HepG2 (cell line): Measurements from ENCODE around the gene FAM229A. TPM values are rescaled to one million over a fixed set of nuclear protein-coding genes. Genes with fewer than 3 reads are reported as not detected.
A peak's percentile ranks its signal among the peaks of the same experiment; 100 is the strongest.

Experiments
- ATM ChIP-seq: fragments of 450-650 bp; IDR thresholded peaks from 2 replicates; pipeline ENCODE4 v1.7.1; 2017; ENCODE audit warnings: mild to moderate bottlenecking, borderline replicate concordance
- CREM ChIP-seq, 2 experiments: sonication (generic) in 1 of 2; formaldehyde crosslinking in 1 of 2; IDR thresholded peaks; 2 replicates each; pipeline versions ENCODE4 v1.4.0 to v1.6.1; 2016 to 2020; ENCODE audit warnings: antibody characterized with exemption in 1 of 2, mild to moderate bottlenecking in 1 of 2, missing genetic modification reagents in 1 of 2
- DPF2 ChIP-seq: sonication (generic); formaldehyde crosslinking; IDR thresholded peaks from 2 replicates; pipeline ENCODE4 v1.4.0; 2020; ENCODE audit warnings: mild to moderate bottlenecking, low read depth, missing genetic modification reagents, borderline replicate concordance
- KDM5B ChIP-seq: sonication (generic); formaldehyde crosslinking; IDR thresholded peaks from 2 replicates; pipeline ENCODE4 v1.4.0; 2020; ENCODE audit warnings: missing genetic modification reagents, mild to moderate bottlenecking, borderline replicate concordance
- MIER3 ChIP-seq: IDR thresholded peaks from 2 replicates; pipeline ENCODE4 v1.6.1; 2016; ENCODE audit warnings: missing compliant biosample characterization, borderline replicate concordance
- PHF21A ChIP-seq: sonication (generic); formaldehyde crosslinking; IDR thresholded peaks from 2 replicates; pipeline ENCODE4 v1.5.0; 2020; ENCODE audit warnings: mild to moderate bottlenecking, missing genetic modification reagents
- RXRB ChIP-seq: IDR thresholded peaks from 2 replicates; pipeline ENCODE4 v1.6.1; 2016; ENCODE audit warnings: borderline replicate concordance, missing genetic modification reagents, missing compliant biosample characterization
- TARDBP ChIP-seq: sonication (generic); formaldehyde crosslinking; IDR thresholded peaks from 2 replicates; pipeline ENCODE4 v1.8.0; 2022; ENCODE audit warnings: mild to moderate bottlenecking, missing genetic modification reagents
- ZBTB38 ChIP-seq: sonication (generic); formaldehyde crosslinking; IDR thresholded peaks from 2 replicates; pipeline ENCODE4 v1.5.1; 2020; ENCODE audit warnings: mild to moderate bottlenecking, missing genetic modification reagents
- ZNF317 ChIP-seq: sonication (generic); formaldehyde crosslinking; IDR thresholded peaks from 2 replicates; pipeline ENCODE4 v1.5.0; 2020; ENCODE audit warnings: mild to moderate bottlenecking, missing genetic modification reagents
- ZNF383 ChIP-seq: sonication (generic); formaldehyde crosslinking; IDR thresholded peaks from 2 replicates; pipeline ENCODE4 v1.4.0; 2020; ENCODE audit warnings: missing genetic modification reagents, mild to moderate bottlenecking, borderline replicate concordance
- ZNF407 ChIP-seq: sonication (generic); formaldehyde crosslinking; IDR thresholded peaks from one replicate; pipeline ENCODE4 v1.5.1; 2020; ENCODE audit warnings: mild to moderate bottlenecking, missing genetic modification reagents; ENCODE audit errors: not compliant biosample characterization
- ZNF512 ChIP-seq: sonication (generic); formaldehyde crosslinking; IDR thresholded peaks from 2 replicates; pipeline ENCODE4 v1.4.0; 2020; ENCODE audit warnings: mild to moderate bottlenecking, missing genetic modification reagents
- ZNF790 ChIP-seq: sonication (generic); formaldehyde crosslinking; IDR thresholded peaks from 2 replicates; pipeline ENCODE4 v1.8.0; 2022; ENCODE audit warnings: missing genetic modification reagents, mild to moderate bottlenecking, borderline replicate concordance
- polyA plus RNA-seq, 8 experiments: library from polyadenylated mRNA; depleted of rRNA in 3 of 8; stranded (reverse) in 7 of 8; unstranded in 1 of 8; fragments of >200 nt; fragmentation: Illumina TruSeq in 4 of 8; extraction: Trizol in 4 of 8; gene quantifications; 2 replicates each; pipeline versions ENCODE4 v1.2.1 to v1.2.3, GENCODE V29; 2011 to 2016; ENCODE audit warnings: low read depth in 4 of 8, missing spikeins in 1 of 8, mixed read lengths in 1 of 8; ENCODE audit not compliant: insufficient read depth in 1 of 8
- total RNA-seq, 5 experiments: library from RNA; depleted of rRNA; stranded (reverse); fragments of >200 nt; fragmentation: Illumina TruSeq; extraction: Trizol; gene quantifications; 2 replicates each; pipeline ENCODE4 v1.2.3, GENCODE V29; 2016; ENCODE audit warnings: low read depth in 1 of 5
- TF ChIP-seq, protein P1 (sequence below): sonication (generic); formaldehyde crosslinking; IDR thresholded peaks from 2 replicates; pipeline ENCODE4 v1.4.0; 2020; ENCODE audit warnings: missing genetic modification reagents; ENCODE audit errors: not compliant biosample characterization
- TF ChIP-seq, protein P2 (sequence below): sonication (generic); formaldehyde crosslinking; IDR thresholded peaks from 2 replicates; pipeline ENCODE4 v1.5.0; 2020; ENCODE audit warnings: mild to moderate bottlenecking, missing genetic modification reagents

The FAM229A gene
- total and polyA plus RNA-seq, 2 of the 13 experiments (the other 11 are each of a cell fraction or from before 2014, with no cell fraction given) = 3.2 to 17.6 TPM

DNA sequence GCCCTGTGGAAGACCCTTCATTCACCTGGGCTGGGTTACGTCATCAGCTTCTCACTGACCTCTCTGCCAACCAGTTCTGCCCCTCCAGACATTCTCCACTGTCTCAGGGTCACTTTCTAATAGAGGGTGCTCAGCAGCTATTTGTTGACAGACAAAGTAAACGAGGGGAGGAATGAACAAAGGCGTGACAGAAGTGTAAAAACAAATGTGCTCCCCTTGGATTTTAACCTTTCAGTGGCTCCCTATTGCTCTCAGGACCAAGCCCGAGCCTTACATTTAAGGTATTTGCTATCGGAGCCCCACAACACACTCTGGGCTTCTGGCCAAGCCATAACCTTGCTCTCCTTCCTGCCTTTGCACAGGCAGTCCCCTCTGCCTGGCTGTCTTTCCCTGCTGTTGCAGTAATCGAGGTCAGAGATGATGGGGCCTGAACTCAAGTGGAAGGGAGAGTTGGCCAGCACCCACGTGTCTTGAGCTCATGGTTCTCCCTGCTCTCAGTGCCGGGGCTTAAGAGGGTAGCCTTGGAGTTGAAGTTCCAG is 16.9 kb downstream of the FAM229A start (continued):
- TF ChIP-seq ZNF407 (no peak), ZNF790 (CRISPR knock-in tag) (no peak), ZBTB38 (CRISPR knock-in tag) (no peak), KDM5B (CRISPR knock-in tag) (no peak), MIER3 (peak; percentile 38; the same call in 1 of the 2 replicates), CREM (IDR thresholded peaks at IDR 0.05) (peak; percentile 50), CREM (CRISPR knock-in tag; IDR thresholded peaks at IDR 0.05) (no peak), ZNF512 (CRISPR knock-in tag) (no peak), ATM (no peak), ZNF317 (CRISPR knock-in tag) (peak; percentile 92), RXRB (peak; percentile 45), TARDBP (CRISPR knock-in tag) (peak; percentile 24; the same call in 1 of the 2 replicates), DPF2 (CRISPR knock-in tag) (peak; percentile 53; the same call in 1 of the 2 replicates), ZNF383 (CRISPR knock-in tag) (no peak), PHF21A (CRISPR knock-in tag) (peak; percentile 78)
- TF ChIP-seq, protein P1, sequence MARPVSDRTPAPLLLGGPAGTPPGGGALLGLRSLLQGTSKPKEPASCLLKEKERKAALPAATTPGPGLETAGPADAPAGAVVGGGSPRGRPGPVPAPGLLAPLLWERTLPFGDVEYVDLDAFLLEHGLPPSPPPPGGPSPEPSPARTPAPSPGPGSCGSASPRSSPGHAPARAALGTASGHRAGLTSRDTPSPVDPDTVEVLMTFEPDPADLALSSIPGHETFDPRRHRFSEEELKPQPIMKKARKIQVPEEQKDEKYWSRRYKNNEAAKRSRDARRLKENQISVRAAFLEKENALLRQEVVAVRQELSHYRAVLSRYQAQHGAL (CRISPR knock-in tag) = no peak
- TF ChIP-seq, protein P2, sequence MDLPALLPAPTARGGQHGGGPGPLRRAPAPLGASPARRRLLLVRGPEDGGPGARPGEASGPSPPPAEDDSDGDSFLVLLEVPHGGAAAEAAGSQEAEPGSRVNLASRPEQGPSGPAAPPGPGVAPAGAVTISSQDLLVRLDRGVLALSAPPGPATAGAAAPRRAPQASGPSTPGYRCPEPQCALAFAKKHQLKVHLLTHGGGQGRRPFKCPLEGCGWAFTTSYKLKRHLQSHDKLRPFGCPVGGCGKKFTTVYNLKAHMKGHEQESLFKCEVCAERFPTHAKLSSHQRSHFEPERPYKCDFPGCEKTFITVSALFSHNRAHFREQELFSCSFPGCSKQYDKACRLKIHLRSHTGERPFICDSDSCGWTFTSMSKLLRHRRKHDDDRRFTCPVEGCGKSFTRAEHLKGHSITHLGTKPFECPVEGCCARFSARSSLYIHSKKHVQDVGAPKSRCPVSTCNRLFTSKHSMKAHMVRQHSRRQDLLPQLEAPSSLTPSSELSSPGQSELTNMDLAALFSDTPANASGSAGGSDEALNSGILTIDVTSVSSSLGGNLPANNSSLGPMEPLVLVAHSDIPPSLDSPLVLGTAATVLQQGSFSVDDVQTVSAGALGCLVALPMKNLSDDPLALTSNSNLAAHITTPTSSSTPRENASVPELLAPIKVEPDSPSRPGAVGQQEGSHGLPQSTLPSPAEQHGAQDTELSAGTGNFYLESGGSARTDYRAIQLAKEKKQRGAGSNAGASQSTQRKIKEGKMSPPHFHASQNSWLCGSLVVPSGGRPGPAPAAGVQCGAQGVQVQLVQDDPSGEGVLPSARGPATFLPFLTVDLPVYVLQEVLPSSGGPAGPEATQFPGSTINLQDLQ (CRISPR knock-in tag) = no peak
